PC-9 (cell line): ENCODE data around the gene MTREX. TPM values are rescaled to one million over a fixed set of nuclear protein-coding genes. Genes with fewer than 3 reads are reported as not detected.

Source experiments
- BruUV-seq: library from RNA; stranded (reverse); fragments of 400-500 nt; replicated peaks from 2 replicates; lab custom pipeline; 2021; lab: Mats Ljungman, UMichigan
- CTCF ChIA-PET: fragments of 300-600 bp; sonication (Branson Sonifier 250); formaldehyde crosslinking; loops from one replicate; lab custom pipeline; 2022; ENCODE audit warnings: antibody characterized with exemption; lab: Charles Lee
- POLR2A ChIA-PET: fragments of 300-600 bp; sonication (Branson Sonifier 250); formaldehyde crosslinking; loops from one replicate; lab custom pipeline; 2022; ENCODE audit warnings: antibody characterized with exemption; ENCODE audit not compliant: unreplicated experiment; lab: Charles Lee
- DNase-seq, 2 experiments: peaks; one replicate each; pipeline versions ENCODE4 v3.0.0 to v3.0.0-alpha.2; 2015 to 2022; ENCODE audit warnings: mixed read lengths in 1 of 2
- H2AFZ ChIP-seq: fragments of 200-600 bp; sonication (generic); 2 replicates; pipeline ENCODE4 v1.8.1; 2017; ENCODE audit warnings: antibody characterized with exemption
- H3F3A ChIP-seq: fragments of 200-600 bp; sonication (generic); 2 replicates; pipeline ENCODE4 v1.8.1; 2017; ENCODE audit warnings: antibody characterized with exemption, mild to moderate bottlenecking, low read depth; ENCODE audit not compliant: insufficient read depth
- H3K27ac ChIP-seq: fragments of 200-600 bp; sonication (generic); 2 replicates; pipeline ENCODE4 v1.6.1; 2016; ENCODE audit warnings: mixed run types
- H3K27me3 ChIP-seq: fragments of 200-600 bp; sonication (generic); 2 replicates; pipeline ENCODE4 v1.6.1; 2016; ENCODE audit warnings: low read depth, mixed run types; ENCODE audit not compliant: insufficient read depth
- H3K36me3 ChIP-seq: fragments of 200-600 bp; sonication (generic); 2 replicates; pipeline ENCODE4 v1.6.1; 2016; ENCODE audit warnings: low read depth, mixed run types
- H3K4me1 ChIP-seq: fragments of 200-600 bp; sonication (generic); replicated peaks from 2 replicates; pipeline ENCODE4 v1.6.1; 2016; ENCODE audit warnings: mixed run types; ENCODE audit not compliant: insufficient read depth
- H3K4me2 ChIP-seq: fragments of 200-600 bp; sonication (generic); 2 replicates; pipeline ENCODE4 v1.6.1; 2017; ENCODE audit warnings: mixed run types
- H3K4me3 ChIP-seq: fragments of 200-600 bp; sonication (generic); 2 replicates; pipeline ENCODE4 v1.6.1; 2016; ENCODE audit warnings: mixed run types
- H3K79me2 ChIP-seq: fragments of 200-600 bp; sonication (generic); 2 replicates; pipeline ENCODE4 v1.6.1; 2017; ENCODE audit warnings: low read depth, mixed run types
- H3K9me2 ChIP-seq: fragments of 200-600 bp; sonication (generic); 2 replicates; pipeline ENCODE4 v1.8.1; 2017; ENCODE audit warnings: mild to moderate bottlenecking; ENCODE audit not compliant: insufficient read depth
- H3K9me3 ChIP-seq: fragments of 200-600 bp; sonication (generic); 2 replicates; pipeline ENCODE4 v1.8.1; 2016; ENCODE audit warnings: low read depth; ENCODE audit not compliant: insufficient read depth
- H4K20me1 ChIP-seq: fragments of 200-600 bp; sonication (generic); 2 replicates; pipeline ENCODE4 v1.8.1; 2017; ENCODE audit not compliant: insufficient read depth
- EZH2 ChIP-seq: fragments of 200-600 bp; sonication (generic); IDR thresholded peaks from 2 replicates; pipeline ENCODE4 v1.8.0; 2017; ENCODE audit warnings: antibody characterized with exemption, low read depth
- intact Hi-C: fragments of 100-400 bp; cut with micrococcal nuclease; formaldehyde crosslinking; loops from one replicate; pipeline ENCODE4 v1.10.0; 2022; ENCODE audit not compliant: unreplicated experiment
- total RNA-seq: library from RNA; stranded (reverse); gene quantifications from 2 replicates; pipeline ENCODE4 v1.2.3, GENCODE V29; 2021
- TF ChIP-seq, protein P1 (sequence below): fragments of 200-600 bp; sonication (generic); conservative IDR thresholded peaks from 2 replicates; pipeline ENCODE4 v1.6.1; 2017; ENCODE audit warnings: mixed run types, antibody characterized with exemption, mild to moderate bottlenecking, moderate library complexity

Gene MTREX
- total RNA-seq, 1 experiment from 2014 or later: 56.7 TPM

DNA sequence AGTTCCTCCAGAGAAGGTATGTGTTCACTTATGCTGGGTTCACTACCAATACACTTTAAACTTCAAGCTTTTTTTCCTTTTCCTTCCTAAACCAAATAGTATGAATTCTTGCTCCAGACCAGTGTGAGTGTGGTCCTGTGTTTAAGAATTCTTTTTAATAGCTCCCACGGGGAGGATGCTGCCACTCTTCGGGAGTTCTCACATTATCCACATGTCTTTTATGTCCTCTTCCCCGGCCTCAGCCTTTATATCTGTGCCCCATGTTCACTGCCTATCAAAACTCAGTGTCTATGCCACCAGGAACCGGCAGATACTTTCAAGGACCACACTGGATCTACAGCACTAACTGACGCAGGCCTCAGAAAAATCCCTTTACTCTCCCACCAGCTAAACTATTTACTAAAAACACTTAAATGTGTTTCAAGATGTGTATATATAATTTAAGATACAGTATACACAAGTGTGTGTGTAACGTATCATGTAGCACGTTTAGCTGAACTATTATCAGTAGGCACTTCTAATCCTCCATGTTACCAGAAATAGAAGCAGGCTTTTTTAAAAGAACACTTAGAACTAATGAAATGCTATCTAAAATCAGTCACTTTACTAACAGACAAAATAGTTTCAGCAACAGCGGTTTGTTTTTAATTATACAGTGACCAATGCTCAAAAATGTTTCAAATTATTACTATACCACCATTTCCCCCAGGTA lies 139.0 kb downstream of the MTREX start:
- BruUV-seq: no TSS peak
- ChIA-PET POLR2A (no interaction called here), CTCF (no interaction called here)
- no peaks in the 10 kb centered on the region for H4K20me1 ChIP-seq
- no peaks in the 10 kb centered on the region for H3K4me1 ChIP-seq
- H3K9me3 ChIP-seq: no peaks in the 10 kb centered on the region
- no peak overlapping the region for H2AFZ ChIP-seq
- no peaks in the 10 kb centered on the region for H3K9me2 ChIP-seq
- H3K27me3 ChIP-seq: no peaks in the 10 kb centered on the region
- no peaks in the 10 kb centered on the region for H3F3A ChIP-seq
- TF ChIP-seq, protein P1, sequence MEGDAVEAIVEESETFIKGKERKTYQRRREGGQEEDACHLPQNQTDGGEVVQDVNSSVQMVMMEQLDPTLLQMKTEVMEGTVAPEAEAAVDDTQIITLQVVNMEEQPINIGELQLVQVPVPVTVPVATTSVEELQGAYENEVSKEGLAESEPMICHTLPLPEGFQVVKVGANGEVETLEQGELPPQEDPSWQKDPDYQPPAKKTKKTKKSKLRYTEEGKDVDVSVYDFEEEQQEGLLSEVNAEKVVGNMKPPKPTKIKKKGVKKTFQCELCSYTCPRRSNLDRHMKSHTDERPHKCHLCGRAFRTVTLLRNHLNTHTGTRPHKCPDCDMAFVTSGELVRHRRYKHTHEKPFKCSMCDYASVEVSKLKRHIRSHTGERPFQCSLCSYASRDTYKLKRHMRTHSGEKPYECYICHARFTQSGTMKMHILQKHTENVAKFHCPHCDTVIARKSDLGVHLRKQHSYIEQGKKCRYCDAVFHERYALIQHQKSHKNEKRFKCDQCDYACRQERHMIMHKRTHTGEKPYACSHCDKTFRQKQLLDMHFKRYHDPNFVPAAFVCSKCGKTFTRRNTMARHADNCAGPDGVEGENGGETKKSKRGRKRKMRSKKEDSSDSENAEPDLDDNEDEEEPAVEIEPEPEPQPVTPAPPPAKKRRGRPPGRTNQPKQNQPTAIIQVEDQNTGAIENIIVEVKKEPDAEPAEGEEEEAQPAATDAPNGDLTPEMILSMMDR: no peak
- no peak for TF ChIP-seq EZH2
- intact Hi-C loops: no loop called here
- no peak overlapping the region for H3K4me3 ChIP-seq
- no peak overlapping the region for H3K27ac ChIP-seq
- DNase-seq: no peak
- no peaks in the 10 kb centered on the region for H3K79me2 ChIP-seq
- no peaks in the 10 kb centered on the region for H3K36me3 ChIP-seq
- H3K4me2 ChIP-seq: no peak overlapping the region

DNA sequence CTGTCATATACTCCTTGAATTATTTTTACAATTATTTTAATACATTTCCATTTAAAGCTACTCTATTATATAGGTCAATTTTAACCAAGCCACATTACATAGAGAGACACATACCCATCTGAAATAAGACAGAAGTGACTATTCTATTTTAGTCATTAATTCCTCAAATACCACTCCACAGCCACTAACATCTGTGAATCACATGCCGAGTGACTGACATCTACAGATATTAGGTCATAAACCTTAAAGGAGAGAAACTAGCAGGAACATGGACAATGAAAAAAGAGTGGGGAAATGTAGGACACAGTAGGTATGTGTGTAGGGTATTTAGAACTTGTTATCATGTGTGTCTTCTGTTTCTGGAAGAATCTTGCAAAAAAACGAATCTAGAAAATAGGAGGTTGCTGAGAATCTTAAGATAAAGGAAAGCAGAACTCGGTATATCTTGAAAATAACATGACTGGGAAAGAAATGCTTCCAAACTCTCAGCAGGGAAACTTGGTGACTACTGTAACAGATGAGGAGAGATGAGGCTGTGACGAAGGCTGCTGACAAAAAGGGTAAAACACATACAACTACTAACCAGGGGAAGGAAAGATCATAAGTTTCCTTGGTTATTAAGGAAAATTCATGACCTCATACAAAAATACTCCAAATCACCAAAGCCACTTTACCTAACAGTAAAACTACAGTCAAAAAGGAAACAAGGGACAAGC lies 142.4 kb downstream of the MTREX start:
- Histone ChIP-seq H4K20me1 (no peaks in the 10 kb centered on the region), H3K9me2 (no peaks in the 10 kb centered on the region), H3K27me3 (no peaks in the 10 kb centered on the region), H3K36me3 (no peaks in the 10 kb centered on the region), H3K27ac (no peak overlapping the region), H3K4me1 (no peaks in the 10 kb centered on the region), H3K9me3 (no peaks in the 10 kb centered on the region), H3F3A (no peaks in the 10 kb centered on the region), H2AFZ (no peak overlapping the region), H3K4me3 (no peak overlapping the region), H3K4me2 (no peak overlapping the region), H3K79me2 (no peaks in the 10 kb centered on the region)
- ChIA-PET POLR2A (no interaction called here), CTCF (no interaction called here)
- TF ChIP-seq EZH2: no peak
- TF ChIP-seq, protein P1: no peak
- intact Hi-C loops: no loop called here
- DNase-seq: no peak
- no TSS peak for BruUV-seq

DNA sequence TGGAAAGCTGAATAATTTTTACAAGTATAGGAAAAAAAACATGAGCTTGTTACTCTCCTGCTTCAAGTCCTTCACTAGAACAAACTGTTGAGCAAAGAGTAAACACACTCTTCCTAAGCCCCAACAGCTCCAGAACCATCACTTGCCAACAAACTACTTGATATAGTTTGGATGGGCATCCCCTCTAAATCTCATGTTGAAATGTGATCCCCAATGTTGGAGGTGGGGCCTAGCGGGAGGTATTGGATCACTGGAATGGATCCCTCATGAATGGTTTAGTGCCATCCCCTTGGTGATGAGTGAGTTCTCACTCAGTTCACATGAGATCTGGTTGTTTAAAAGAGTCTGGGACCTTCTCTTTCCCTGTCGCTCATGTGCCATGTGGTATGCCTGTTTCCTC lies 144.2 kb downstream of the MTREX start:
- Histone ChIP-seq H3K27ac (no peak overlapping the region), H3K4me3 (no peak overlapping the region), H3K9me2 (no peaks in the 10 kb centered on the region), H4K20me1 (no peaks in the 10 kb centered on the region), H3K4me1 (peaks cover 10% of the 10 kb centered on the region), H3K9me3 (no peaks in the 10 kb centered on the region), H3F3A (0 out of 2 replicates have a peak, but pooled peaks cover 4% of the 10 kb centered on the region), H3K4me2 (no peak overlapping the region), H2AFZ (no peak overlapping the region), H3K36me3 (no peaks in the 10 kb centered on the region), H3K79me2 (no peaks in the 10 kb centered on the region), H3K27me3 (no peaks in the 10 kb centered on the region)
- POLR2A ChIA-PET: no interaction called here
- no peak for DNase-seq
- no TSS peak for BruUV-seq
- TF ChIP-seq EZH2: no peak
- intact Hi-C loops: no loop called here
- CTCF ChIA-PET: no interaction called here
